Astrocyte of the hippocampus (primary cell): ENCODE data around the gene CEP131.
"Not testable (repeated sequence)": the region's sequence is repeated elsewhere in the genome, so short reads cannot be mapped to it uniquely, and the experiment has no call there.

Experiments used
- DNase-seq: peaks from one replicate; pipeline ENCODE4 v3.0.0; 2011; ENCODE audit warnings: low read depth, low spot score

Gene CEP131

DNA sequence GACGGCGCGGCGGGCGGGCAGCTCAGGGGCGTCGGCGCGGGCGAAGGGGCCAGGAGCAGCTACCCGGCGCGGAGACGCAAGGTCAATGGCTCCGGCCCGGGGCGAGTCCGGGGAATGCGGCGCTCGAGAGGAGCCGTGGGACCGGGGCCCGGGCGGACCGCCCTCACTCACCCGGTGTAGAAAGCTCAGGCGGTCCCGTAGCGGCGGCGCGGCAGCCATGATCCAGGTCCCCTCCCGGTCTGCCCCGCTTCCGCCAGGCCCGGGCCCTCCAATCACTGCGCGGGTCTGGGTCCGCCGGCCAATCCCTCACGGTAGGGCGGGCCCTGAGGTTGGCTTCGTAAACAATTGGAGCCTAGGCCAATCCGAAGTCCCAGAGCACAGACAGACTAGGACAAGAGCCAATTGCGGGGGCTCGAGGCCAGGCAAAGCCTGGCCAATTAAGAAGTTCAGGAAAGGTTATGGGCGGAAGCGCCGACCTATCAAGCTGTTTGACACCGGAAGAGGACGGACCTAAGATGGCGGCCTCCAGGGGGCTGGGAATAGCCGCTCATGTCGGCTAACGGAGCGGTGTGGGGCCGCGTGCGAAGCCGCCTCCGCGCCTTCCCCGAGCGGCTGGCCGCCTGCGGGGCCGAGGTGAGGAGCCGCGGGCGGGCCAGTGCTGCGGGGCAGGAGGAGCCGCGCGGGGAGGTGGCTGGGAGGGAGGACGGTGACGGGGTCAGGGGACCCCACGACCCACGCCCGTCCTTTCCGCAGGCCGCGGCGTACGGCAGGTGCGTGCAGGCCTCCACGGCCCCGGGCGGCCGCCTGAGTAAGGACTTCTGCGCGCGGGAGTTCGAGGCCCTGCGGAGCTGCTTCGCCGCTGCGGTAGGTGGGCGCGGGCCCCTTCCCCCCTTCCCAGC, 16.3 kb upstream of the CEP131 start, which contains the start of the genes NDUFAF8 and TEPSIN:
NDUFAF8 (plus strand) TSS at position 504 of the 899 bp plus-strand sequence; CDS start at position 550, 46 bp downstream.
TEPSIN (minus strand) TSS at position 241 of the 899 bp plus-strand sequence; CDS start at position 219, 22 bp downstream.
- DNase-seq: peak; percentile 100

DNA sequence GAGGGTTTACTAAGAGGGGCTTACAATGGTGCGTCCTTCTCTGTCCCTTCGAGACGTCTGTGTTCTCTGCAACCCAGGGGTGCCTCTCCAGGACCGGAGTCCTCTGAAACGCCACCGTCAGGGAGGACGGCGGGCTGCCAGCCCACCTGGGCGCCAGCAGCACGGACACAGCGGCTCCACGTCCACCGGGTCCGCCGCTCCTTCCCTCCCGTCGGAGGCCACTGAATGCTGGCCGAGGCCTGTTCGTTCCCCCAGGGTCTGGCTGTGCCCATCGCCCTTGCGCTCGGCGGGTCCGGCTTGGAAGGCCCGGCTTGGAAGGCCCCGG, 15.7 kb upstream of the CEP131 start:
- DNase-seq: no peak

- DNase-seq: no peak
Observed at GRCh38 chr17:81237591-81238489, 15.1 kb upstream of the CEP131 start.

- DNase-seq: no peak
Observed at GRCh38 chr17:81236784-81237183, 14.0 kb upstream of the CEP131 start.

GRCh38 chr17:81235822-81236740, 13.3 kb upstream of the CEP131 start:
- DNase-seq: no peak

GRCh38 chr17:81234940-81235821, 12.4 kb upstream of the CEP131 start:
- DNase-seq: no peak

DNA sequence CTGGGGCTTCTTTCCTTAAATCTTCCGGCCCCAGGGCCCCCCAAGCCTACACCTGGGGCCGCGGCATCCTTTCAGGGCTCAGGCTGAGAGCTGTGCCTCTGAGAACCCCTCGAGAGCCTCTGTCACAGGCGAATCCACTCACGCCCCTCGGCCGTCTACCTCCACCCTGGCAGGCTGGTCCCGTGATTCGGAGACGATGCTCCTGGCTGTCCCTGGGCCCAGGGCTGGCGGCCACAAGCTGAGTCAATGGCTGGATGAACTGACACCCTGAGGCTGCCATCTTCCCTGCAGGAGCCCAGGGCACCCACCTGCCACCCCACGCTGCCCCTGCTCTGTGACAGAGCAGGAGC, 11.7 kb upstream of the CEP131 start:
- DNase-seq: no peak

GRCh38 chr17:81233811-81234505, 11.2 kb upstream of the CEP131 start:
- DNase-seq: no peak

- DNase-seq: no peak
Observed at GRCh38 chr17:81233316-81233715, 10.6 kb upstream of the CEP131 start.

GRCh38 chr17:81232616-81233241, 10.0 kb upstream of the CEP131 start:
- no peak for DNase-seq

GRCh38 chr17:81231766-81232581, 9.2 kb upstream of the CEP131 start:
- no peak for DNase-seq

- no peak for DNase-seq
Observed at GRCh38 chr17:81231121-81231645, 8.4 kb upstream of the CEP131 start.

DNA sequence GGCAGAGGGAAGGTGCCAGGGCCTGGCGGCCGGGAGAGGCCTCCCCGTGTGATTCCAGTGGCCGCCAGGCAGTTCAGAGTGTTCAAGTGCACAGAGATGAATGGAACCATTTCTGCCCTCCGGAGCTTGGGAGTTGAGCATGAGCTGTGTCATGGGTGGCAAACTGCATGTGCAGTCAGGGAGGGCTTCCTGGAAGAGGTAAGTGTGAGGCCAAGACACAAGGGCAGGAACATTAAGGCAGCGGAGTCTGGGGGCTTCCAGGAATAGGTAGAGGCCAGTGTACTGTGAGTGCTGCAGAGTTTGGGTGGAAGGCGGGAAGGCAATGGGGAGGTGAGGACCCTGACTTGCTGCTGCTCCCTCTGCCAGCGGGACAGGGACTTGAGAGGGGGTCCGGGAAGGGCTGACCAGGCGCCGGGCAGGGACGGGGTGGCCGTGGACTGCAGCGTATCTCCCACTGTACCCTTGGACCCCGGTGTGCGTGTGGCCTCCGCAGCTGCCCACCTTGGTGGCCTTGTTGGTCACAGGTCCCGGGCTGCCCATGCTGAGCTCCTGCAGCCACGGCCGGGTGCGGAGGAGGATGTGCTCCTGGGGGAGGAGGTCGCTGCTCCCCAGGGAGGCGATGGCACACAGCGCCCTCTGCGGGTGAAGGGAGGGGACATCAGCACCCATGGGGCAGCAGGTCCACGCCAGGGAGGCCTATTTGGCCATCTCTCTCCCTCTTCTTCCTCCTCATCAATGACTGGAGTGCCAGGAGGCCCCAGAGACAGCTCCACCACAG, 7.5 kb upstream of the CEP131 start:
- DNase-seq: no peak

DNA sequence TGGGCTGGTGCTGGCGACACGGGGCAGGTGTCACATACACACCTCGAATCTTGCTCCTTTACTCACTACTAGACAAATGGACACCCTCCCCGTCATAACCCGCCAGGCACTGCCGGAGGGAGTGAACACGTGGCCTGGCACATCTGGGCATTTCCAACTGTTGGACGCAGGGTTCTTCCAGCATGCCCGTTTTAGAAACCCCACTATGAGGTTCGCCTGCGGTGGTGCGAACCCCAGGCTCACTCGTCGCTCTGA, 6.8 kb upstream of the CEP131 start:
- DNase-seq: no peak

DNA sequence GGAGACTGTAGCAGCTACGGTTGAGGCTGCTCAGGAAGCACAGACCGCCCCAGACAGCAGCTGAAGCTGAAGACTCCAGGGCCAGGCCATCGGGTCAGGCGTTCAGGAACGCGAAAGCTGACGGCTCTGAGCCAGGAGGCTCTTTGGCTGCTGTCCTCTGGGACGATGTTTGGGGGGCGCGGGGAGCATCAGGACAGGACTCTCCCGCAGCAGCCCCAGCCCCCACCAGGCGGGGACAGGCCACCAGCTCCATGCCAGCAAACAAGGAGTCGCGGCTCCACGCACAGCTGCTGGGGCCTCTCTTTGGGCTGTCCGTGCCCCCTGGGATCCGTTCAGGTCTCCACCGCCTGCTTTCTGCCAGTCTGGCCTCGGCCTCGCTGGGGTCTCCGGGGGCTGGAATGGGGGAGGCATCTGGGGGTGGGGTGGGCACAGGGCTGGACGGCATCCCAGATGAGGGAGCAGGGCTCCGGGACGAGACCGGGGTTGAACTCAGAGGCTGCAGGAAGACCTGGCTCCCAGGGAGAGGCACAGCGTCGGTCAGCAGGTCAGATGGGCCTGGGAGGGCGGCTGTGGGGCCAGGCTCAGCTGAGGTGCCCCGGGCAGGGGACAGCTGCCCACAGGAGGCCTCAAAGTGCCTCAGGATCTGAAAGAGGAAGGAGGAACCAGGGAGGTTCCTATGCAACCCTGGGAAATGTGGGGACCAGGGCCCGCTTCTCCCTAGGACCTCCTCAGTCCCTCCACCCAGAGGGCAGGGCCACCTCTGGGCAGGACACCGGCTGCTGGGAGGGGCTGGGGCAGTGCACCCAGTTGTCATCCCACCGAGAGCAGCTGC, 6.3 kb upstream of the CEP131 start:
- DNase-seq: no peak

DNA sequence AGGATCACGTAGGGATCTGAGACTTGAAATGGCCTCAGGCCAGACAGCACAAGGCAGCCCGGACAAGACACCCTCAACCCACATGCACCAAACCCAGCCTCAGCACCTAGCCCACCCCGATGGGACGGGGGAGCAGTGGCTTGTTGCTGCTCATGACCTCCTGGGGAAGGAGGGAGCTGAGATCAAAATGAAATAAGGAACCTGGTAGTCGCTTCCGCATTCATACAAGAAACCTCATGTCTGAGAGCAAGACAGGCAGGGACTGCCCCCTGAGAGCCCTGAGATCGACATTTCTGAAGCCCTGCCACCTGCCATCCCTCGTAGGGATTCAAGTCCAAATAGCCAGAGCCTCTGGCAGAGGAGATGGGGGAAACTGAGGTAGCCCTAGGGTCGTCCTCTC, 5.7 kb upstream of the CEP131 start:
- no peak for DNase-seq

DNA sequence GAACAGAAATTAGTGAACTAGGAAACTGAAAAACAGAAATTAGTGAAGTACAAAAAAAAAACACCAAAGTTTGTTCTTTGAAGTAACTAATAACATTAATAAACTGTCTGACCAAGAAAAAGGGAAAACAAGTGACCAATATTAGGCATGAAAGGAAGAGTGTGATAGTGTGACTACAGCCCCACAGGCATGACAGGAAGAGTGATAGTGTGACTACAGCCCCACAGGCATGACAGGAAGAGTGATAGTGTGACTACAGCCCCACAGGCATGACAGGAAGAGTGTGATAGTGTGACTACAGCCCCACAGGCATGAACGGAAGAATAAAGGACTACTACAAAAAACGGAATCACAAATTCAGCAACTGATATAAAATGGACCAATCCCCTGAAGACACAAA, 4.9 kb upstream of the CEP131 start:
- not testable (repeated sequence) for DNase-seq
